ENCODE results near the gene TDRD7.

- TF ChIP-seq CTCF (IDR thresholded peaks at IDR 0.05; ENCODE audit: insufficient read depth, low read length) (no peak), POLR2AphosphoS5 (IDR thresholded peaks at IDR 0.05; ENCODE audit: low read depth) (no peak), GABPA (IDR thresholded peaks at IDR 0.05; ENCODE audit: low read depth) (no peak), SPI1 (IDR thresholded peaks at IDR 0.05; ENCODE audit: borderline replicate concordance, low read depth) (no peak)
- TF ChIP-seq, protein P1, sequence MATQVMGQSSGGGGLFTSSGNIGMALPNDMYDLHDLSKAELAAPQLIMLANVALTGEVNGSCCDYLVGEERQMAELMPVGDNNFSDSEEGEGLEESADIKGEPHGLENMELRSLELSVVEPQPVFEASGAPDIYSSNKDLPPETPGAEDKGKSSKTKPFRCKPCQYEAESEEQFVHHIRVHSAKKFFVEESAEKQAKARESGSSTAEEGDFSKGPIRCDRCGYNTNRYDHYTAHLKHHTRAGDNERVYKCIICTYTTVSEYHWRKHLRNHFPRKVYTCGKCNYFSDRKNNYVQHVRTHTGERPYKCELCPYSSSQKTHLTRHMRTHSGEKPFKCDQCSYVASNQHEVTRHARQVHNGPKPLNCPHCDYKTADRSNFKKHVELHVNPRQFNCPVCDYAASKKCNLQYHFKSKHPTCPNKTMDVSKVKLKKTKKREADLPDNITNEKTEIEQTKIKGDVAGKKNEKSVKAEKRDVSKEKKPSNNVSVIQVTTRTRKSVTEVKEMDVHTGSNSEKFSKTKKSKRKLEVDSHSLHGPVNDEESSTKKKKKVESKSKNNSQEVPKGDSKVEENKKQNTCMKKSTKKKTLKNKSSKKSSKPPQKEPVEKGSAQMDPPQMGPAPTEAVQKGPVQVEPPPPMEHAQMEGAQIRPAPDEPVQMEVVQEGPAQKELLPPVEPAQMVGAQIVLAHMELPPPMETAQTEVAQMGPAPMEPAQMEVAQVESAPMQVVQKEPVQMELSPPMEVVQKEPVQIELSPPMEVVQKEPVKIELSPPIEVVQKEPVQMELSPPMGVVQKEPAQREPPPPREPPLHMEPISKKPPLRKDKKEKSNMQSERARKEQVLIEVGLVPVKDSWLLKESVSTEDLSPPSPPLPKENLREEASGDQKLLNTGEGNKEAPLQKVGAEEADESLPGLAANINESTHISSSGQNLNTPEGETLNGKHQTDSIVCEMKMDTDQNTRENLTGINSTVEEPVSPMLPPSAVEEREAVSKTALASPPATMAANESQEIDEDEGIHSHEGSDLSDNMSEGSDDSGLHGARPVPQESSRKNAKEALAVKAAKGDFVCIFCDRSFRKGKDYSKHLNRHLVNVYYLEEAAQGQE (IDR thresholded peaks at IDR 0.05; ENCODE audit: insufficient replicate concordance, low read depth): no peak
Measured at GRCh38 chr9:97387504-97387886, 24.4 kb upstream of the TDRD7 start.

Measured in HL-60 (cell line).